ENCODE measurements around the gene TRIM74.
A peak's percentile ranks its signal among the peaks of the same experiment; 100 is the strongest.
"Not testable (repeated sequence)": the region's sequence is repeated elsewhere in the genome, so short reads cannot be mapped to it uniquely, and the experiment has no call there.

The TRIM74 gene

GRCh38 chr7:72954563-72955198 is 14.6 kb downstream of the TRIM74 start:
- DNase-seq, result peak in 1 of 2 donors; percentile 9

GRCh38 chr7:72953901-72954562 is 15.2 kb downstream of the TRIM74 start:
- not testable (repeated sequence) for DNase-seq

GRCh38 chr7:72950432-72950831 is 18.8 kb downstream of the TRIM74 start:
- not testable (repeated sequence) for DNase-seq

GRCh38 chr7:72949686-72950085 is 19.6 kb downstream of the TRIM74 start:
- not testable (repeated sequence) for DNase-seq

- not testable (repeated sequence) for DNase-seq
Measured at GRCh38 chr7:72949276-72949675, 20.0 kb downstream of the TRIM74 start.

GRCh38 chr7:72948714-72949113 is 20.6 kb downstream of the TRIM74 start:
- DNase-seq, result not testable (repeated sequence)

GRCh38 chr7:72946130-72946745 is 23.0 kb downstream of the TRIM74 start:
- not testable (repeated sequence) for DNase-seq

- DNase-seq, result not testable (repeated sequence)
Measured at GRCh38 chr7:72945597-72945996, 23.7 kb downstream of the TRIM74 start.

GRCh38 chr7:72944937-72945336 is 24.3 kb downstream of the TRIM74 start:
- not testable (repeated sequence) for DNase-seq

GRCh38 chr7:72942956-72943355 is 26.3 kb downstream of the TRIM74 start:
- not testable (repeated sequence) for DNase-seq

- peak in 1 of 2 donors; percentile 11 for DNase-seq
Measured at GRCh38 chr7:72942022-72942705, 27.1 kb downstream of the TRIM74 start.

GRCh38 chr7:72928216-72928615 is 41.0 kb downstream of the TRIM74 start:
- DNase-seq, result not testable (repeated sequence)

GRCh38 chr7:72927791-72928190 is 41.5 kb downstream of the TRIM74 start:
- not testable (repeated sequence) for DNase-seq

- DNase-seq, result no peak
Measured at GRCh38 chr7:72925546-72926120, 43.6 kb downstream of the TRIM74 start.

GRCh38 chr7:72924733-72925545 is 44.3 kb downstream of the TRIM74 start, which contains the start of gene POM121:
POM121 (plus strand) TSS chr7:72925095; CDS start chr7:72925122, 27 bp downstream.
- DNase-seq, result peak; percentile 86 to 87

- no peak for DNase-seq
Measured at GRCh38 chr7:72924386-72924732, 44.9 kb downstream of the TRIM74 start.

- no peak for DNase-seq
Measured at GRCh38 chr7:72919256-72919775, 50.0 kb downstream of the TRIM74 start.

- peak; percentile 51 to 61 for DNase-seq
Measured at GRCh38 chr7:72914756-72915525, 54.3 kb downstream of the TRIM74 start.

- not testable (repeated sequence) for DNase-seq
Measured at GRCh38 chr7:72913750-72914149, 55.5 kb downstream of the TRIM74 start.

- DNase-seq, result peak in 1 of 2 donors; percentile 24
Measured at GRCh38 chr7:72911395-72911794, 57.9 kb downstream of the TRIM74 start.
